Measurements from ENCODE around the gene KIN. TPM values are rescaled to one million over a fixed set of nuclear protein-coding genes. Genes with fewer than 3 reads are reported as not detected.
"Not testable (repeated sequence)": the region's sequence is repeated elsewhere in the genome, so short reads cannot be mapped to it uniquely, and the experiment has no call there.

The KIN gene
- total RNA-seq, 3 donors from 2014 or later, result 8.6 to 10.5 (median 9.1) TPM

DNA sequence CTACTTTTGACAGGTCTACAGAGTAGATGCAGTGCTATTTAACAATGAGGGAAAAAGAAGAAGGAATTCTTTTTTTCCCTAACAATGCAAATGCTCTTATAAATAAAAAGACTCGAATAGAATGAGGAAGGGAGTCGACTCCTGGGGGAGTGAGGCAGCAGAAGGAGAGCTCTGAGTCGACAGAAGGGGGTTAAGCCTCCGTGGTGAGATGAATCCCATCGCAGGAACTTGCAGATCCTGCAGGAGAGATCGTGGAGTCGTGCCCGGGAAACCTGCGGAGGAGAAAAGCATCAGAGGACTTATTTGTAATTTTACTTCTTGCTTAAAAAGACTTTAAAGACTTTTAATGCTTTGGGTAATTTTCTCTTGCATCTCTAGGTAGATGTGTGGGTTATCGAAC, 67.3 kb downstream of the KIN start:
- no peak overlapping the region for H3K4me3 ChIP-seq
- intact Hi-C loops (cut with DNase I, micrococcal nuclease), result no loop called here
- ATAC-seq (no peak), DNase-seq (no peak)
- H3K36me3 ChIP-seq (ENCODE audit: low read depth), result no peaks in the 10 kb centered on the region
- no peaks in the 10 kb centered on the region for H3K9me3 ChIP-seq
- no peaks in the 10 kb centered on the region for H3K4me1 ChIP-seq (ENCODE audit: low read depth)
- no peak for TF ChIP-seq CTCF (IDR thresholded peaks at IDR 0.05)

GRCh38 chr10:7718685-7719084, 69.1 kb downstream of the KIN start:
- no peak for TF ChIP-seq CTCF (IDR thresholded peaks at IDR 0.05)
- DNase-seq (no peak), ATAC-seq (no peak)
- H3K36me3 ChIP-seq (ENCODE audit: low read depth), result no peaks in the 10 kb centered on the region
- no peaks in the 10 kb centered on the region for H3K9me3 ChIP-seq
- H3K4me1 ChIP-seq (ENCODE audit: low read depth), result no peaks in the 10 kb centered on the region
- no peak overlapping the region for H3K4me3 ChIP-seq
- intact Hi-C loops (cut with DNase I, micrococcal nuclease), result no loop called here

GRCh38 chr10:7717767-7718166, 70.0 kb downstream of the KIN start:
- no peak overlapping the region for H3K4me3 ChIP-seq
- no peaks in the 10 kb centered on the region for H3K36me3 ChIP-seq (ENCODE audit: low read depth)
- DNase-seq, result no peak
- intact Hi-C loops (cut with DNase I, micrococcal nuclease), result no loop called here
- no peaks in the 10 kb centered on the region for H3K4me1 ChIP-seq (ENCODE audit: low read depth)
- H3K9me3 ChIP-seq, result no peaks in the 10 kb centered on the region
- ATAC-seq, result no peak
- no peak for TF ChIP-seq CTCF (IDR thresholded peaks at IDR 0.05)

- Histone ChIP-seq H3K36me3 (ENCODE audit: low read depth) (no peaks in the 10 kb centered on the region), H3K4me1 (ENCODE audit: low read depth) (no peaks in the 10 kb centered on the region), H3K9me3 (no peaks in the 10 kb centered on the region), H3K4me3 (no peak overlapping the region)
- ATAC-seq (no peak), DNase-seq (no peak)
- intact Hi-C loops (cut with DNase I, micrococcal nuclease), result no loop called here
- no peak for TF ChIP-seq CTCF (IDR thresholded peaks at IDR 0.05)
Measured at GRCh38 chr10:7715515-7715914, 72.3 kb downstream of the KIN start.

DNA sequence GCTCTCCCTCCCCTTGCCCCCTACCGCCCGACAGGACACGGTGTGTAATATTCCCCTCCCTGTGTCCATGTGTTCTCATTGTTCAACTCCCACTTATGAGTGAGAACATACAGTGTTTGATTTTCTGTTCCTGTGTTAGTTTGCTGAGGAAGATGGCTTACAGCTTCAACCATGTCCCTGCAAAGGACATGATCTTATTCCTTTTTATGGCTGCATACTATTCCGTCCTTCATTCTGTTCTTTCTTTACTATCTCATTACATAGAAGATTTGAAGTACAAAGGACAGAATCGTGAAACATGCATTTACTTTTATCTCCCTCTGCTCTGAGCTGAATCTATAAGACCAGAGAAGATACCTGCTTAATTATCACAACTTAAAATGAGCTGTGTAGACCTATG, 76.7 kb downstream of the KIN start:
- ATAC-seq; H3K9me3 ChIP-seq; H3K36me3 ChIP-seq (ENCODE audit: low read depth); intact Hi-C loops (cut with DNase I, micrococcal nuclease); H3K4me3 ChIP-seq; H3K4me1 ChIP-seq (ENCODE audit: low read depth); DNase-seq: not testable (repeated sequence)

DNA sequence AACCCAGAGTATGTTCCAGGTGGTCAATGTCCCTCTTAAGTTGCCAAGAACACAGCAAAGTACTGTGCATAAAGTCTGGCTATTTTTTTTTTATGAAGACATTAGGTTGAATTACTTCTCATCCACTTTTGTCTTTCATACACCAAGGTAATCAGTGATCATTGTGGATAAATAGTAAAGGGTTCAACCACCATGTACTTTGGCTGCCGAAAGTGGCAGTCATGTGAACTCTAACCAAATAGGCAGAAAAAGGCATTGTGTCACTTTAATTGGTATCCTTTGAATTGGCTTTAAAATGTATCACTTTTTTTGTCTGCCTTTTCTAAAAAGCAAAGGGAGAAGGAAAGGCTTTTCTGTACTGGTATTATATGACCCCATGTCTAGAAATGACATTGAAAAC, 77.3 kb downstream of the KIN start:
- ATAC-seq (no peak), DNase-seq (no peak)
- no peaks in the 10 kb centered on the region for H3K9me3 ChIP-seq
- H3K4me1 ChIP-seq (ENCODE audit: low read depth), result no peaks in the 10 kb centered on the region
- no peaks in the 10 kb centered on the region for H3K36me3 ChIP-seq (ENCODE audit: low read depth)
- intact Hi-C loops (cut with DNase I, micrococcal nuclease), result no loop called here
- TF ChIP-seq CTCF (IDR thresholded peaks at IDR 0.05), result no peak
- no peak overlapping the region for H3K4me3 ChIP-seq
